ENCODE results near the gene OR52B2. TPM values are rescaled to one million over a fixed set of nuclear protein-coding genes. Genes with fewer than 3 reads are reported as not detected.
"Not testable (repeated sequence)": the region's sequence is repeated elsewhere in the genome, so short reads cannot be mapped to it uniquely, and the experiment has no call there.

The OR52B2 gene
- total RNA-seq, 4 donors from 2014 or later, result not detected

DNA sequence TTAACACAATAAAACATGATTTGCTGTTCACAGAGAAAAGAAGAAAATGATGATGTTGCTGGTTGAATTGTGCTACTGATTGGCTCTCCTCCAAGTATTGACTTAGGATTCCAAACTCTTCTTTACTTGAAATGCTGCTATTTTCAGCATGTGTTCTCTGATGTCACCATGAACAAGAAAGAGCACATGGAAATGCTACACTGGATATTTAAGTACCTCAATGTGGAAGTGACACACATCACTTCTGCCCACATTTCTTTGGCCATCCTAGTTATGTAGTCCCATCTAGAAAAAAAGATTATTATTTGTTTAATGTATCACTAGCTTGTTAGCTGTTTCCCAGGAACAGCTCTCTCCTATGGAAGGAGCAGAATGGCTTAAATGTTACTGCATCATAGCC lies 27.2 kb downstream of the OR52B2 start:
- intact Hi-C loops (cut with DNase I; ENCODE audit: low total_unique reads), result no loop called here
- DNase-seq (ENCODE audit: low spot score in 2 of 2), result no peak
- H3K4me3 ChIP-seq (ENCODE audit: low read depth, poor library complexity, severe bottlenecking), result no peak overlapping the region
- TF ChIP-seq POLR2A (IDR thresholded peaks at IDR 0.05), result no peak
- no peak for TF ChIP-seq CTCF (IDR thresholded peaks at IDR 0.05)

DNA sequence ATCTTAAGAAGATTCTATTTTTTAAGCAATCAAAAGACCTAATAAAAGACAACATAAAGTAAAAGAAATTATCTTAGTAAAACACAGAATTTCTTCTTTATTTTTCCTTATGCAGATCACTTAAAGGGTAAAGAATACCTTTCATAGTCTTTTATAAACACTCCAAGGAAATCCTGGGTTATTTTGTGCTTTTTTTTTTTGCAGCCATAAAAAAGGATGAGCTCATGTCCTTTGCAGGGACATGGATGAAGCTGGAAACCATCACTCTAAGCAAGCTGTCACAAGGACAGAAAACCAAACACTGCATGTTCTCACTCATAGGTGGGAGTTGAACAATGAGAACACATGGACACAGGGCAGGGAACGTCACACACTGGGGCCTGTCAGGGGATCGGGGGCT lies 34.2 kb downstream of the OR52B2 start:
- WGBS, 2 donors, result 74 to 82% methylated on average over 2 of the region's 2 CpGs
- H3K4me3 ChIP-seq (ENCODE audit: low read depth, poor library complexity, severe bottlenecking); intact Hi-C loops (cut with DNase I; ENCODE audit: low total_unique reads); DNase-seq (ENCODE audit: low spot score in 2 of 2): not testable (repeated sequence)

DNA sequence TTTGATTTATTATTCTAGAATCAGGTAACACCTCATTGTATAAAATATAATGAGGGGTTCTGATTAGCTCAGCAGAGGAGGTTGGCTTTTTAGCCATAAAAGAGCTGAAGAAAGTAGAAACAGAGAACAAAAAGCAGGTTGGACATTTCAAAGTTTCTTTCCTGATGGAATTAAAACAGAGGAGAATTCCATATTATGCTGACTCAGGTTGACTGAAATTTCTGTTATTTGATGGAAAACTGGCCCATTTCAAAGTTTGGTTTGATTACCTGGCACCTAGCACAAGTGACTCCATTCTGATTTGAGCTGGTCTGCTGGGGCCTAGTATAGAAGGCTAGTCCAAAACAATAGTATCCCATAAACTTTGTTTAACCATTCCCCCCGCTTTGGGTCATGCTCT lies 37.7 kb downstream of the OR52B2 start:
- intact Hi-C loops (cut with DNase I; ENCODE audit: low total_unique reads), result no loop called here

DNA sequence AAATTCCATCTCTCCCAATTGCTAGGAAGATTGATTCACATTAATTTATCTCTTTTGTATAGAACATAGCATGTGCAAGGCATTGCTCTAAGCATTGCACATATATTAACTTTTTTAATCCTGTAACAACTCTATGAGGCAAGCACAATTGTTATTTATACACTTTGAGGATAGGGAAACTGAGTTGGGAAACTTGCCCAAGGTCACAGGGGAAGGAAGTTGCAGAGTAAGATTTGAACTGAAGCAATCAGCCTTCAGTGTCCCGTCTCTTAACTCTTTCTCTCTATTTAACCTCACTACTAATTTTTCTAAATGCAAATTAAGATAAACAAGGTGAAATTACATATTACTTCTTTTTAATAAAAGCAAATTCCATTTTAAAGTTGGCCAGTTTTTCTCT lies 40.5 kb downstream of the OR52B2 start:
- TF ChIP-seq CTCF (IDR thresholded peaks at IDR 0.05) (no peak), POLR2A (IDR thresholded peaks at IDR 0.05) (no peak)
- 71 to 80% methylated on average over 1 of the region's 1 CpG for WGBS, 2 donors
- DNase-seq (ENCODE audit: low spot score in 2 of 2), result no peak
- H3K4me3 ChIP-seq (ENCODE audit: low read depth, poor library complexity, severe bottlenecking), result no peak overlapping the region
- intact Hi-C loops (cut with DNase I; ENCODE audit: low total_unique reads), result no loop called here

More for the DNA sequence above, 37.7 kb downstream of the OR52B2 start:
- no peak overlapping the region for H3K4me3 ChIP-seq (ENCODE audit: low read depth, poor library complexity, severe bottlenecking)
- TF ChIP-seq CTCF (IDR thresholded peaks at IDR 0.05) (no peak), POLR2A (IDR thresholded peaks at IDR 0.05) (no peak)
- WGBS, 2 donors, result 87 to 89% methylated on average over 1 of the region's 1 CpG
- DNase-seq (ENCODE audit: low spot score in 2 of 2), result no peak

DNA sequence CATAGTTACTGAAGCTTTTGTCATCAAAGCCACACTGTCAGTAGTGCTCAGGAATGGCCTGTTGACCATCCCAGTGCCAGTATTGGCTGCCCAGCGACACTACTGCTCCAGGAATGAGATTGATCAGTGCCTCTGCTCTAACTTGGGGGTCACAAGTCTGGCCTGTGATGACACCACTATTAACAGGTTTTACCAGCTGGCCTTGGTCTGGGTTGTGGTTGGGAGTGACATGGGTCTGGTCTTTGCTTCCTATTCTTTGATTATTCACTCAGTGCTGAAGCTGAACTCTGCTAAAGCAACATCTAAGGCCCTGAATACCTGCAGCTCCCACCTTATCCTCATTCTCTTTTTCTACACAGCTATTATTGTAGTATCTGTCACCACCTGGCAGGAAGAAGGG lies 41.1 kb downstream of the OR52B2 start:
- intact Hi-C loops (cut with DNase I; ENCODE audit: low total_unique reads), result no loop called here
- no peak overlapping the region for H3K4me3 ChIP-seq (ENCODE audit: low read depth, poor library complexity, severe bottlenecking)
- 82 to 85% methylated on average over 1 of the region's 1 CpG for WGBS, 2 donors
- no peak for TF ChIP-seq POLR2A (IDR thresholded peaks at IDR 0.05)
- TF ChIP-seq CTCF (IDR thresholded peaks at IDR 0.05), result no peak
- DNase-seq (ENCODE audit: low spot score in 2 of 2), result no peak

GRCh38 chr11:6127881-6128280 lies 42.2 kb downstream of the OR52B2 start:
- 48 to 50% methylated on average over 4 of the region's 4 CpGs for WGBS, 2 donors
- DNase-seq (ENCODE audit: low spot score in 2 of 2), result no peak
- intact Hi-C loops (cut with DNase I; ENCODE audit: low total_unique reads), result no loop called here
- no peak overlapping the region for H3K4me3 ChIP-seq (ENCODE audit: low read depth, poor library complexity, severe bottlenecking)
- TF ChIP-seq POLR2A (IDR thresholded peaks at IDR 0.05) (no peak), CTCF (IDR thresholded peaks at IDR 0.05) (no peak)
